DMS153 treated with DMSO at 0.1 percent for 48 hours (cell line): ENCODE results near the gene ELOVL1.
"Not testable (repeated sequence)": the region's sequence is repeated elsewhere in the genome, so short reads cannot be mapped to it uniquely, and the experiment has no call there.

Experiments
- DNase-seq: peaks from one replicate; lab custom pipeline; 2025; ENCODE audit not compliant: unreplicated experiment; lab: John Stamatoyannopoulos, UW

The ELOVL1 gene

DNA sequence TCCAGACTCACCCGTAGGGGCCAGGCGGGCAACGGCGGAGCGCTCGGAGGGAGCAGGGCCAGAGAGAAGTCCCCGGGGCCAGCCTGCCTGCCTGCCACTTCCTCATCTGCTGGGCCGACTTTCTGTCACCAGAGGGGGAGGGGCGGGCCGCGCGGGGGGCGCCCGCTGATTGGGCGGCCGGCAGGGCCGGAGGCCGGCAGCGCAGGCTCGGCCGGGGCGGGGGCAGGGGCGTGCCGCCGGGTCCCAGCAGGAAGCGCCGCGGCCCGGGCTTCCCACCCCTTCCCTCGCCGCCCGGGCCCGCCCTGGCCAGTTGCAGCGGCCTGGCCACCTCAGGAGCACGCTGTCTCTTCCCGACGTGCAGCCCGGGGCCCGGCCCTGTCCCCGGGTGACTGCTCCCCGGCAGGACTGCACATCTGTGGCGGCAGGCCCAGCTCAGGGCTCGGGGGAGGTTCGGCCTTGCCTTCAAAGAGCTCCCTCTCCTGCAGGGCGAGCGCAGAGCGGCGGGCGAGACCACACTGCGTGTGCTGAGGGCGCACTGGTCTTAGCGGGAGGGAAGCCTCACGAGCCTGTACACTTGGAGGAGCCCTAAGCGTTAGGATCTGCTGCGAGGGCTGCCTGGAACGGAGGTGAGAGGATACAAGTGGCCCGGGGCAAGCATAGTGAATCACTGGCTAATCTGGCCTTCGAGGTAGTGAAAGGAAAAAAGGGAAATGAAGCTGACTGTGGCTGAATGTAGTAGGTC is at the start of gene ELOVL1:
TSS of gene ELOVL1 (minus strand) at position 108 of the 742 bp plus-strand sequence. CDS start 2,402 bp downstream, outside the sequence.
- DNase-seq, result peak; percentile 83

GRCh38 chr1:43415901-43416300 is 48.1 kb upstream of the ELOVL1 start:
- DNase-seq, result no peak

GRCh38 chr1:43414634-43415223 is 46.9 kb upstream of the ELOVL1 start:
- peak; percentile 25 for DNase-seq

GRCh38 chr1:43413426-43413825 is 45.6 kb upstream of the ELOVL1 start:
- DNase-seq, result not testable (repeated sequence)

GRCh38 chr1:43410571-43410970 is 42.8 kb upstream of the ELOVL1 start:
- no peak for DNase-seq

DNA sequence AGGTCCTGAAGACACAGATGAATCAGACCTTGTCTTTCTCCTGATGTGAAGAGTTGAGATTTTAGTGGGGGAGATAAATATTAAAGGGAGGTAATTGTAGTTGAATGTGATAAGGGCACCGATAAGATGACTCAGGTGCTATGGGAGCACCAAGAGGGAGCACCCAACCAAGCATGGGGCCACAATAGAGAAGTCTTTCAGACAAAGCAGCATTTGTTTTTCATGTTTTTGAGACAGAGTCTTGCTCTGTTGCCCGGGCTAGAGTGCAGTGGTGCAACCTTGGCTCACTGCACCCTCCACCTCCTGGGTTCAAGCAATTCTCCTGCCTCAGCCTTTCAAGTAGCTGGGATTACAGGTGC is 38.0 kb upstream of the ELOVL1 start:
- DNase-seq, result no peak

DNA sequence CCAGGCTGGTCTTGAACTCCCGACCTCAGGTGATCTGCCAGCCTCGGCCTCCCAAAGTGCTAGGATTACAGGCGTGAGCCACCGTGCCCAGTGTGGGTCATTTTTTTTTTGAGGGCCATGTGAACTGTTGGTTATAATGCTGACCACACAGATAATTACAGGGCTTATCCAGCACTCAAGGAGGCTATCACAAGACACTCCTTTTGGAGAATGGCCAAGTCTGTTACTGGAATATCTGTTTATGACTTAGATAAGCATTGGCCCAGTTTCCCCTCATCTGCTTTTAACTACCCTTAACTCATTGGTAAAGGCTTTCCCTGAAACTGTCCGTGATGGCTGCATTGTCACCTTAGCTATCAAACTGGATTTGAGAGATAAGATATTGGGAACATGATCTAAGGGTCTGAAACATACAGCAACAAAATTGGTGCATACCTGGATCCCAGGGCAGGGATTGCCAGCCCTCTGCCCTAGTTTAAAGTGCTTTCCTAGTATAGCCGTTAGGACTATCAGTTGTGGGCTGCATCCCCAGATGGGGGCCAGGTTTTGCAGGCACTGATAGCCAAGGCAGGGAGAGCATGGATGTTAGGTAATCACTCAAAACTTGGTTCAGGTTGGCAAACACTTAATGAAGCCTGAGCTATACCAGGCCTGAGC is 37.5 kb upstream of the ELOVL1 start:
- DNase-seq, result no peak

GRCh38 chr1:43404353-43404752 is 36.5 kb upstream of the ELOVL1 start:
- no peak for DNase-seq

DNA sequence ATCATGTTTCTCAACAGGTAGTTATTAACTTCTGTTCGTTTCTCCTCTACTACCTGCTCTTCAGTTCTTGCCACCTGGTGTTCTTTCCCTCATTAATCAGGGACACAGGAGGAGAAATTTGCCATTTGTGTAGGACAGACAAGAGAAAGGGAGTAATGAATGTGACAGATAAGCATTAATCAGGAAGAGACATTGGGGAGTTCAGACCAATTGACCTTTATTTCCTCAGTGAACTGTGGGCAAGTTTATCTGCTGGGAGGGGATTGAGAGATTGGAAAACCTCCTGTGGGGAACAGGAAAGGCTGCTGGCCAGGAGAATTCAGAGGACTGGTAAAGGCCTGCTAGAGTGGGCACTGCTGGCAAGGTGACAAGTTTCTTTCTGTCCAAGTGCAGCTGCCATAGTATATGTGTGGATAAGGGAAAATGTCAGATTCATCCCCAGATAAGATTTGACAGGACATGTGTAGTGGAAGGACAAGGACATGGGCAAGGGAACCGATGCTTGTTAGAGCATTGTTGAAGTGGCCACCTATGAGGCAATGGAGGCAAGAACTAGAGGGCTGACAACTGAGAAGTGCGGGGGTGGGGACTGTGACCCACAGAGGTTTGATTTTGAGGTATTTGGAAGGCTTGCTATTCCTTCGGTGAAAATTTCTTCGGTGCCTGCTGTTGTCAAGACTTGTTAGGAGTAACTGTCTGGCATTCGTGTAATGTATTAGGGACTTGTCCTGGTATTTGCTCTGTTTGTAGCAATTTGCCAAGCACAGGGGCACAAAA is 34.5 kb upstream of the ELOVL1 start:
- DNase-seq, result no peak

- not testable (repeated sequence) for DNase-seq
Measured at GRCh38 chr1:43400441-43400840, 32.6 kb upstream of the ELOVL1 start.

- DNase-seq, result no peak
Measured at GRCh38 chr1:43398227-43398626, 30.4 kb upstream of the ELOVL1 start.

DNA sequence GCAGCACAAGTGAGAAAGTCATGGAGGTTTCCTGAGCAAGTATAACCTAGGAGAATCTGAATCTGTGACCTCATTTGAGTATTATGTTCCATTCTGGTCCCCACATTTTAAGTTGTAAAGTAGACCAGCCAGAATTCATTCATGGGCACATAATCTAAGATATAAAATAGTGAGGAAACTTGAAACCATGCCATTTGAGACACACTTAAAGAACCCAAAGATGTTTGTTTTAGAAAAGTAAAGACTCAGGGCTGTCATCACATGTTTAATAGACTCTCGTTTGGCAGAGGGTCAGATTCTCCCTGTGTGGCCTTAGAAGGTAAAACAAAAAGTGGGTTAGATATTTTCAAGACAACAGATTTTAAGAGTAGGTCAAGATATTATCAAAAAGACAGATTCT is 28.2 kb upstream of the ELOVL1 start:
- DNase-seq, result no peak

GRCh38 chr1:43395523-43395922 is 27.7 kb upstream of the ELOVL1 start:
- DNase-seq, result no peak

- no peak for DNase-seq
Measured at GRCh38 chr1:43392702-43393101, 24.9 kb upstream of the ELOVL1 start.

- DNase-seq, result peak; percentile 98
Measured at GRCh38 chr1:43389326-43390313, 21.8 kb upstream of the ELOVL1 start, which contains the start of the genes MED8 and SZT2. TSS of gene MED8 (minus strand) at chr1:43389800. CDS start at chr1:43389764, 36 bp downstream. TSS of gene SZT2 (plus strand) at chr1:43389899. CDS start at chr1:43389969, 70 bp downstream.

- DNase-seq, result no peak
Measured at GRCh38 chr1:43388613-43389012, 20.8 kb upstream of the ELOVL1 start.

DNA sequence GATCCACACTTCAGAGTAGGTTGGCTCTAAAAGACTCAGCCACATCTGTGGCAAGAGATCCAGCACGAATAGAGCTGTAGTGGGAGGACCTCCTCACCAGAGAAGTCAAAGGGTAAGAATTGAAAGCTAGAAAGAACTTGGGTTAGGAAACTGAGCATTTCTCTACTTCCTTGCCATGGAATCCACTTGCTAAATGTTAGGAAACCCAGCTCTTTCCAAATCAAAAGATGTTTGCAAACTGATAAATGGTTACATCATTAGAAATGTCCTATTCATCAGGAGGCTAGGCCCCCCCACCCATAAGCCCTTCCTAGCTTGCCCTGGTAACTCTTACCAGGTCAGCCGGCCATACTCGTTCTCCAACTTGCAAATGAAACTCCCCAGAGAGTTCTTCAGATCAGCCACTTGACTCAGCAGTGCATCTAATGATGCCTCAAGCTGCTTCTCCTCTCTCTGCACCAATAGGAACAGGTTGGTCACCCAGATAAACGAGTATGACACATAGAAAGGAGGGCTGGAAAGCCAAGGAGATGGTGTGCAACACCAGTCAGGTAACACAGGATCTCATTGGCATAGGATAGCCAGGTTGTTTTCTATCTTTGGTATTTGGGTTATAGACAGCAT is 20.3 kb upstream of the ELOVL1 start:
- no peak for DNase-seq

GRCh38 chr1:43386676-43387075 is 18.9 kb upstream of the ELOVL1 start:
- DNase-seq, result no peak

DNA sequence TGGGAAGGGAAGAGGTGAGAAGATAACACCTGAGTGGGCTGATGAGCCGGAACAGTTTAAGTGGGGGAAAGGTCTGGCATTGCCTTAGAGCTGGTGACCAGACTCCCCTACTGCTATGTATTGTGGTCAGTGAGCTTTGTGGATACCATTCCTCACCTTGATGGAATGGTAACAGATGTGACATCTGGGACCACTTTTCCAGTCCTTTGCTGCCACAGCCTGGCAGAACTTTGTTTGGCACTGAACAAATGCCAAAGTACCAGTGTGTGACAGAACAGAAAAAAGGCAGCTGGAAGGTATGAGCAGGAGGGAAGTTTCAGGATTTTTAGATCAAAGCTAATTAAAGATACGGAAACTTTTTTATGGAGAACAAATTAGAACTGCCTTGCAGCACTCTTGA is 15.6 kb upstream of the ELOVL1 start:
- no peak for DNase-seq
